Right hindlimb (tissue), 1 donor: ENCODE measurements around the gene IBA57.

ENCODE experiments used
- DNase-seq: peaks from one replicate; pipeline ENCODE4 v3.0.0-alpha.2; 2018

Gene IBA57

GRCh38 chr1:228228601-228229074 is 63.0 kb downstream of the IBA57 start:
- no peak for DNase-seq

GRCh38 chr1:228231189-228231588 is 65.6 kb downstream of the IBA57 start:
- no peak for DNase-seq
